Measurements from ENCODE around the gene PSORS1C1. TPM values are rescaled to one million over a fixed set of nuclear protein-coding genes. Genes with fewer than 3 reads are reported as not detected.
"Not testable (repeated sequence)": the region's sequence is repeated elsewhere in the genome, so short reads cannot be mapped to it uniquely, and the experiment has no call there.

The PSORS1C1 gene
- total RNA-seq = under 1 TPM; 0.18 to 0.33 TPM

GRCh38 chr6:31114541-31114878 is at the start of gene PSORS1C1:
PSORS1C1 (plus strand) TSS chr6:31114800; CDS start chr6:31129633, 14,833 bp downstream.
- no peaks in the 10 kb centered on the region for H3K4me1 Mint-ChIP-seq
- no peak within 1 kb of the TSS for H3K4me3 Mint-ChIP-seq
- peaks cover 2% of the 10 kb centered on the region for H3K27me3 Mint-ChIP-seq
- ChIA-PET CTCF (interaction anchor here (1.0 kb wide), 1 partner anchor 13 kb away, joined by 3 read pairs; no protein-coding TSS in a partner anchor), POLR2A (no interaction called here)
- intact Hi-C loops (cut with DNase I, micrococcal nuclease) = no loop called here
- DNase-seq = no peak
- no peak for ATAC-seq
- no peaks in the 10 kb centered on the region for H3K36me3 Mint-ChIP-seq (ENCODE audit: low read depth)
- no peaks in the 10 kb centered on the region for H3K9me3 Mint-ChIP-seq (ENCODE audit: low read depth)
- no peak within 1 kb of the TSS for H3K27ac Mint-ChIP-seq

GRCh38 chr6:31065556-31065955 is 49.0 kb upstream of the PSORS1C1 start:
- ChIA-PET CTCF (interaction anchor here (0.9 kb wide), 1 partner anchor 18 kb away, joined by 3 read pairs; no protein-coding TSS in a partner anchor), POLR2A (no interaction called here)
- Mint-ChIP-seq H3K27me3 (peaks cover 6% of the 10 kb centered on the region), H3K27ac (no peak overlapping the region), H3K9me3 (ENCODE audit: low read depth) (no peaks in the 10 kb centered on the region), H3K4me1 (peaks cover 2% of the 10 kb centered on the region), H3K36me3 (ENCODE audit: low read depth) (no peaks in the 10 kb centered on the region), H3K4me3 (no peak overlapping the region)
- ATAC-seq (no peak), DNase-seq (no peak)
- intact Hi-C loops (cut with DNase I, micrococcal nuclease) = loop anchor here in 1 of 2 experiments (5.0 kb wide), 1 partner anchor 63 kb away; no protein-coding TSS in a partner anchor

- H3K36me3 Mint-ChIP-seq (ENCODE audit: low read depth); DNase-seq; H3K27me3 Mint-ChIP-seq; H3K27ac Mint-ChIP-seq; CTCF ChIA-PET; H3K4me1 Mint-ChIP-seq; POLR2A ChIA-PET; H3K4me3 Mint-ChIP-seq; H3K9me3 Mint-ChIP-seq (ENCODE audit: low read depth); ATAC-seq: not testable (repeated sequence)
- intact Hi-C loops (cut with DNase I, micrococcal nuclease) = loop anchor here in 1 of 2 experiments (5.0 kb wide), 1 partner anchor 65 kb away; no protein-coding TSS in a partner anchor
These were observed 47.6 kb upstream of the PSORS1C1 start for GRCh38 chr6:31067028-31067427.

GRCh38 chr6:31067891-31068668 is 46.5 kb upstream of the PSORS1C1 start:
- ChIA-PET POLR2A (interaction anchor here (0.5 kb wide), 1 partner anchor 851 kb away, joined by 3 read pairs; no protein-coding TSS in a partner anchor), CTCF (interaction anchor here (0.6 to 3.3 kb wide), 11 partner anchors 11 to 334 kb away, joined by 3 to 26 read pairs (median 3); partner anchors contain the start of gene VARS2)
- not testable (repeated sequence) for H3K4me1 Mint-ChIP-seq; DNase-seq; H3K9me3 Mint-ChIP-seq (ENCODE audit: low read depth); H3K27ac Mint-ChIP-seq; ATAC-seq; H3K4me3 Mint-ChIP-seq; H3K27me3 Mint-ChIP-seq; H3K36me3 Mint-ChIP-seq (ENCODE audit: low read depth)
- intact Hi-C loops (cut with DNase I, micrococcal nuclease) = loop anchor here in 1 of 2 experiments (5.0 kb wide), 1 partner anchor 66 kb away; no protein-coding TSS in a partner anchor

- Mint-ChIP-seq H3K4me1 (peaks cover 2% of the 10 kb centered on the region), H3K4me3 (no peak overlapping the region), H3K9me3 (ENCODE audit: low read depth) (no peaks in the 10 kb centered on the region), H3K27ac (no peak overlapping the region), H3K27me3 (peaks cover 2% of the 10 kb centered on the region), H3K36me3 (ENCODE audit: low read depth) (no peaks in the 10 kb centered on the region)
- CTCF ChIA-PET = interaction anchor here (0.5 to 3.3 kb wide), 21 partner anchors 10 to 335 kb away, joined by 3 to 26 read pairs (median 3); partner anchors contain the start of gene VARS2
- POLR2A ChIA-PET = no interaction called here
- DNase-seq (peak; percentile 82), ATAC-seq (peak; percentile 99)
- intact Hi-C loops (cut with DNase I, micrococcal nuclease) = loop anchor here in 1 of 2 experiments (1.0 to 5.0 kb wide), 2 partner anchors 67 to 154 kb away; no protein-coding TSS in a partner anchor
These were observed 45.8 kb upstream of the PSORS1C1 start for GRCh38 chr6:31068669-31069340.

GRCh38 chr6:31070711-31071197 is 43.8 kb upstream of the PSORS1C1 start:
- no peak overlapping the region for H3K4me3 Mint-ChIP-seq
- peaks cover 2% of the 10 kb centered on the region for H3K27me3 Mint-ChIP-seq
- peak; percentile 24 for ATAC-seq
- H3K36me3 Mint-ChIP-seq (ENCODE audit: low read depth) = no peaks in the 10 kb centered on the region
- H3K9me3 Mint-ChIP-seq (ENCODE audit: low read depth) = no peaks in the 10 kb centered on the region
- intact Hi-C loops (cut with DNase I, micrococcal nuclease) = no loop called here
- H3K27ac Mint-ChIP-seq = no peak overlapping the region
- peaks cover 2% of the 10 kb centered on the region for H3K4me1 Mint-ChIP-seq
- CTCF ChIA-PET = interaction anchor here (0.6 to 3.3 kb wide), 9 partner anchors 8 to 457 kb away, joined by 3 to 26 read pairs (median 4); no protein-coding TSS in a partner anchor
- POLR2A ChIA-PET = no interaction called here
- no peak for DNase-seq

GRCh38 chr6:31074401-31074800 is 40.2 kb upstream of the PSORS1C1 start:
- ATAC-seq = no peak
- intact Hi-C loops (cut with DNase I, micrococcal nuclease) = no loop called here
- CTCF ChIA-PET = interaction anchor here (1.3 to 2.6 kb wide), 2 partner anchors 9 to 162 kb away, joined by 3 to 7 read pairs; no protein-coding TSS in a partner anchor
- Mint-ChIP-seq H3K4me3 (no peak overlapping the region), H3K27ac (no peak overlapping the region), H3K27me3 (no peaks in the 10 kb centered on the region), H3K9me3 (ENCODE audit: low read depth) (no peaks in the 10 kb centered on the region), H3K36me3 (ENCODE audit: low read depth) (no peaks in the 10 kb centered on the region), H3K4me1 (peaks cover 2% of the 10 kb centered on the region)
- no peak for DNase-seq
- POLR2A ChIA-PET = no interaction called here

- Mint-ChIP-seq H3K4me1 (peaks cover 10% of the 10 kb centered on the region), H3K27me3 (no peaks in the 10 kb centered on the region), H3K27ac (no peak overlapping the region), H3K4me3 (no peak overlapping the region), H3K9me3 (ENCODE audit: low read depth) (no peaks in the 10 kb centered on the region), H3K36me3 (ENCODE audit: low read depth) (no peaks in the 10 kb centered on the region)
- ATAC-seq = no peak
- DNase-seq = no peak
- CTCF ChIA-PET = interaction anchor here (0.6 kb wide), 1 partner anchor 973 kb away, joined by 4 read pairs; no protein-coding TSS in a partner anchor
- POLR2A ChIA-PET = no interaction called here
- intact Hi-C loops (cut with DNase I, micrococcal nuclease) = no loop called here
These were observed 39.1 kb upstream of the PSORS1C1 start for GRCh38 chr6:31075528-31075927.

- H3K36me3 Mint-ChIP-seq (ENCODE audit: low read depth) = no peaks in the 10 kb centered on the region
- ATAC-seq (no peak), DNase-seq (no peak)
- intact Hi-C loops (cut with DNase I, micrococcal nuclease) = no loop called here
- CTCF ChIA-PET = interaction anchor here (4.6 kb wide), 1 partner anchor 161 kb away, joined by 70 read pairs; the partner anchor contains the start of gene VARS2
- POLR2A ChIA-PET = no interaction called here
- H3K9me3 Mint-ChIP-seq (ENCODE audit: low read depth) = no peaks in the 10 kb centered on the region
- H3K27ac Mint-ChIP-seq = no peak overlapping the region
- no peaks in the 10 kb centered on the region for H3K27me3 Mint-ChIP-seq
- H3K4me3 Mint-ChIP-seq = no peak overlapping the region
- H3K4me1 Mint-ChIP-seq = peaks cover 10% of the 10 kb centered on the region
These were observed 38.0 kb upstream of the PSORS1C1 start for GRCh38 chr6:31076611-31077010.

- POLR2A ChIA-PET = interaction anchor here (0.6 to 1.1 kb wide), 6 partner anchors 117 to 349 kb away, joined by 3 to 4 read pairs (median 3); no protein-coding TSS in a partner anchor
- Mint-ChIP-seq H3K36me3 (ENCODE audit: low read depth) (no peaks in the 10 kb centered on the region), H3K4me1 (peaks cover 13% of the 10 kb centered on the region), H3K27me3 (no peaks in the 10 kb centered on the region), H3K4me3 (peak overlapping the region; percentile 49), H3K9me3 (ENCODE audit: low read depth) (no peaks in the 10 kb centered on the region), H3K27ac (no peak overlapping the region)
- DNase-seq (peak; percentile 82), ATAC-seq (peak; percentile 91)
- intact Hi-C loops (cut with DNase I, micrococcal nuclease) = loop anchor here (1.0 to 10.0 kb wide), 3 partner anchors 164 to 345 kb away; partner anchors contain the start of gene VARS2 (in 1 of the 2)
- CTCF ChIA-PET = interaction anchor here (0.6 to 4.6 kb wide), 55 partner anchors 10 to 817 kb away, joined by 3 to 70 read pairs (median 4); partner anchors contain the start of genes C6orf15, GTF2H4 and VARS2
These were observed 34.8 kb upstream of the PSORS1C1 start for GRCh38 chr6:31079656-31080261.
